WERI-Rb-1 (cell line): ENCODE measurements around the gene SLC16A6.
A peak's percentile ranks its signal among the peaks of the same experiment; 100 is the strongest.

Experiments
- DNase-seq: peaks from one replicate; pipeline ENCODE4 v3.0.0-alpha.2; 2020
- H3K27ac ChIP-seq: fragments of 250-450 bp; sonication (Bioruptor Pico); 2 replicates; pipeline ENCODE4 v1.5.1; 2020; ENCODE audit warnings: mild to moderate bottlenecking, moderate library complexity
- H3K27me3 ChIP-seq: fragments of 250-450 bp; sonication (Bioruptor Pico); 2 replicates; pipeline ENCODE4 v1.5.1; 2021; ENCODE audit warnings: mild to moderate bottlenecking, low read depth, moderate library complexity; ENCODE audit not compliant: insufficient read depth, severe bottlenecking
- H3K36me3 ChIP-seq: fragments of 250-450 bp; sonication (Bioruptor Pico); 2 replicates; pipeline ENCODE4 v1.5.1; 2020; ENCODE audit warnings: mild to moderate bottlenecking, moderate library complexity
- H3K4me3 ChIP-seq: 2 replicates; pipeline ENCODE4 v1.5.1; 2011; ENCODE audit warnings: low read depth, mild to moderate bottlenecking, control low read depth, low read length
- H3K9me3 ChIP-seq: fragments of 250-450 bp; sonication (Bioruptor Pico); 2 replicates; pipeline ENCODE4 v1.5.1; 2021; ENCODE audit warnings: mild to moderate bottlenecking, moderate library complexity; ENCODE audit not compliant: severe bottlenecking
- CTCF ChIP-seq: IDR thresholded peaks from 2 replicates; pipeline ENCODE4 v1.5.1; 2011; ENCODE audit warnings: low read depth, mild to moderate bottlenecking, control low read depth, inconsistent platforms, low read length

The SLC16A6 gene

GRCh38 chr17:68294617-68295016 lies 3.7 kb upstream of the SLC16A6 start:
- no peak for DNase-seq
- H3K36me3 ChIP-seq, result no peaks in the 10 kb centered on the region; the same call in 1 of the 2 replicates
- no peaks in the 10 kb centered on the region for H3K9me3 ChIP-seq
- no peak overlapping the region for H3K27ac ChIP-seq
- H3K4me3 ChIP-seq, result no peak overlapping the region
- no peak for TF ChIP-seq CTCF
- no peaks in the 10 kb centered on the region for H3K27me3 ChIP-seq

GRCh38 chr17:68294196-68294555 lies 3.2 kb upstream of the SLC16A6 start:
- TF ChIP-seq CTCF, result no peak
- Histone ChIP-seq H3K27me3 (no peaks in the 10 kb centered on the region), H3K4me3 (no peak overlapping the region), H3K36me3 (no peaks in the 10 kb centered on the region; the same call in 1 of the 2 replicates), H3K27ac (no peak overlapping the region), H3K9me3 (no peaks in the 10 kb centered on the region)
- no peak for DNase-seq

- Histone ChIP-seq H3K4me3 (no peak overlapping the region), H3K36me3 (no peaks in the 10 kb centered on the region; the same call in 1 of the 2 replicates), H3K9me3 (no peaks in the 10 kb centered on the region), H3K27me3 (no peaks in the 10 kb centered on the region), H3K27ac (no peak overlapping the region)
- TF ChIP-seq CTCF, result no peak
- no peak for DNase-seq
Observed at GRCh38 chr17:68293490-68294195, 2.7 kb upstream of the SLC16A6 start.

- DNase-seq, result no peak
- peak overlapping the region; percentile 98 for H3K27ac ChIP-seq
- no peaks in the 10 kb centered on the region for H3K9me3 ChIP-seq
- TF ChIP-seq CTCF, result no peak
- no peaks in the 10 kb centered on the region for H3K27me3 ChIP-seq
- peak overlapping the region; percentile 72 for H3K4me3 ChIP-seq
- H3K36me3 ChIP-seq, result no peaks in the 10 kb centered on the region; the same call in 1 of the 2 replicates
Observed at GRCh38 chr17:68292689-68293040, 1.7 kb upstream of the SLC16A6 start.

- H3K27me3 ChIP-seq, result no peaks in the 10 kb centered on the region
- peak; percentile 40; the same call in 1 of the 2 replicates for TF ChIP-seq CTCF
Observed at GRCh38 chr17:68291836-68292688, 1.1 kb upstream of the SLC16A6 start.

More at GRCh38 chr17:68291836-68292688, 1.1 kb upstream of the SLC16A6 start:
- Histone ChIP-seq H3K27ac (peak overlapping the region; percentile 98), H3K9me3 (no peaks in the 10 kb centered on the region), H3K36me3 (no peaks in the 10 kb centered on the region; the same call in 1 of the 2 replicates), H3K4me3 (peak overlapping the region; percentile 72)
- DNase-seq, result no peak
